Left ventricle myocardium superior (tissue), 1 donor: ENCODE results near the gene PGA5. TPM values are rescaled to one million over a fixed set of nuclear protein-coding genes. Genes with fewer than 3 reads are reported as not detected.
"Not testable (repeated sequence)": the region's sequence is repeated elsewhere in the genome, so short reads cannot be mapped to it uniquely, and the experiment has no call there.

ENCODE experiments used
- ATAC-seq: fragments of 200-7000 bp; cut with Tn5 transposase; one replicate; pipeline ENCODE4 v1.9.1; 2020; ENCODE audit warnings: mild to moderate bottlenecking, moderate library complexity
- DNase-seq: peaks from one replicate; pipeline ENCODE4 v3.0.0-alpha.2; 2020
- intact Hi-C: fragments of 100-400 bp; cut with micrococcal nuclease; formaldehyde crosslinking; loops from one replicate; pipeline ENCODE4 v1.11.0; 2022
- long read RNA-seq: library from polyadenylated mRNA; unstranded; transcript quantifications from one replicate; pipeline ENCODE4 v2.0.0, GENCODE V29; 2021
- total RNA-seq: library from RNA; stranded (reverse); fragmentation: NEBNext Ultra II Directional; extraction: Animal tissue kit (Norgen Biotek cat#: 25700); gene quantifications from one replicate; pipeline ENCODE4 v1.2.1, GENCODE V29; 2021
- donor health status: DM: no; HTN: yes; CAD: no; lungs with severe emphysema.

The PGA5 gene
- total RNA-seq: 0.40 TPM
- long read RNA-seq: 0 reads

DNA sequence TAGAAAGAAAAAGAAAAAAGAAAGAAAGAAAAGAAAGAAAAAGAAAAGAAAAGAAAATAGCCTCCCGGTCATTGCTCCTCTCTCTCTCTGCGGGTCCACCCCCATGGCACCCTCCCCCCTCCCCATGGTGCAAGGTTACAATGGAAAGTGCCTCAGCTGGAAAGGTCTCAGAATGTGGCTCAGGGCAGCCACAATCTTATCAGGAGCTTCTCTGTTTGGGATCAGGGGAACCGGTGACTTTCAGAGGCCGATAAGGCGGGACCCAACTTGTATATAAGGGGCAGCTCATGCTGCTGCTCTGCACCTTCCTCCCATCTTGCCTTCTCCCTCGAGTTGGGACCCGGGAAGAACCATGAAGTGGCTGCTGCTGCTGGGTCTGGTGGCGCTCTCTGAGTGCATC, at the start of gene PGA5:
Gene PGA5 (plus strand): TSS at position 301 of the 400 bp plus-strand sequence. CDS start 52 bp downstream, at position 353.
- DNase-seq, ATAC-seq, intact Hi-C loops: not testable (repeated sequence)

DNA sequence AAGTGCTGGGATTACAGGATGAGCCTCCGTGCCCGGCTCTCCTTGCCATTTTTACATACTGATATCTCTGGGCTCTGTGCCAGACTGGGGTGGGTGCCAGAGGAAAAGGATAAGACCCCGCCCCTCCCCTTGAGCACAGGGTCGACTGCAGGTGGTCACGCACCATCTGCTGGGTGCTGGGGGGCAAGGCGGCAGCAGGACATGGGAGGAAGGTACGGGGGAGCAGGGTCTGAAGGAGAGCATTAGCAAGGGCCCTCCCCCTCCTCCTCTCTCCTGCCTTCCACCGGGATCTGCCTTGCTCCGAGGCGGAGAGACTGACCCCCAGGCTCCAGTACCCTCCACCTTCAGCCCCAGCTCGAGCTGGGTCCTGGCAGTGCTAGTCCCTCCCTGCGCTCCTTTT, 47.4 kb upstream of the PGA5 start:
- ATAC-seq (no peak), DNase-seq (no peak)
- intact Hi-C loops: no loop called here

DNA sequence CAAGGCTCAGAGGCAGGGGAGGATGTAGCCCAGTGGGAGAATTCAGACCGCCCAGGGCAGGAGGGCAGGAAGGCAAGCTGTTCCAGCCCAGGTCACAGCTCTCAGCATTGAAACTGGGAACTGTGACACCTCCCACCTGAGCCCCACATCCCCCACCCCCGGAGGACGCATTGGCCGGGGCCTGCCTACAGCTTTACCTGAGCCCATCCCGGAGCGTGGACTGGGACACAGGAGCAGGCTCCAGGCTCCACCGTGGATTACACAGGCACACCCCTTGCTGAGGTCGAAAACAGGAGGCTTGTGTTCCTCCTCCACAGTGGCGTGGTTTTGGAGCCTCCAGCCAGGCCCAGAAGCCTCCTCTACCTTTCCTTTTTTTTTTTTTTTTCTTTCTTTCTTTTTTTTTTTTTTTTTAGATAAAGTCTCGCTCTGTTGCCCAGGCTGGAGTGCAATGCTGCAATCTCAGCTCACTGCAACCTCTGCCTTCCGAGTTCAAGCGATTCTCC, 46.8 kb upstream of the PGA5 start:
- intact Hi-C loops: no loop called here
- ATAC-seq: no peak
- no peak for DNase-seq

DNA sequence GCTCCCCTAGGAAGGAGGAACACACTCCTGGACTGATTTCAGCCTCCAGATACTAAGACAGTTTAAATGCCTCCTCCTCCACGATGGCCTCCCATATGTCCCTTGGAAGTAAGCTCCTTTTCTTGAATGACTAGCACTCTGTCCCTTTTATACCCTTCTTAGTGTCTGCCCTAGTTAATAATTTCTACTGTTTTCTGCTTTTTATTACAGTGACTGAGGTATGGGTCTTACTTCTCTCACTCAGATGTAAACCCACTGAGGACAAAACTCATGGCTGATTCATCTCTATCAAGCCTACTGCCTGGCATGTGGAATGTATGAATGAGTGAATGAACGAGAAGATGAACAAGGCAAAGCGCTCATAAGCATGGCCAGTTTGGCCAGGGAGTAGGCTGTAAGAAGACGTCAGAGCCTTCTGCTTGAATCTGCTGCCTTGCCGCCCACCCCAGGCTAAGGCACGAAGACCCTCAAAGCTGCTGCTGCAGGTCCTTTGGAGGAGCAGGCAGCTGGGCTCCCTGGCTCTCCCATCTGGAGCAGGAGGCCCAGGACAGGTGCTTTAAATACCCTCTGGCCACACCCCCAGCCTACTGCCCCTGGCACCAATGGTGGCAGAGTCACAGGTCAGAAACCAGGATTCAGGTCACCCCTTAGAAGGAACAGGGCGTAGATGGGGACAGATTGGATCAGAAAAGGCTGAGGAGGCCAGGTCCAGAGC, 45.8 kb upstream of the PGA5 start:
- DNase-seq: no peak
- intact Hi-C loops: no loop called here
- ATAC-seq: no peak

DNA sequence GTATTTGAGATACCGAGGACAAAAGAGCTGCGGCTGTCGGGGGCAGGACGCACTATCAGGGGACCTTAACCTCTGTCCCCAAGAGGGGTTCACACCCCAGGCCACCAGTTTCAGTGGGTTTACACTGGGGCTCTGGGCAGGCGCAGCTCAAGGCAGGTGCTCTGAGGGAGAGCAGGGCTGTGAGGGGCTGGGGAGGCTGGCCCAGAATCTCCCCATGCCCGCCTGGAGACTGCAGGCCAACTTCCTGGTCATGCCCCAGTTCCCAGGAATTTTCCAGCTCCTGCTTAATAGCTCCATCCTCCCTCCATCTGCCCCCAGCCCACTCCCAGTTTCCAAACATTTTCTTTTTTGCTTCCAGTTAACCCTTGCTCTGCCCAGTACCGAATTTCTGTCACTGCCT, 45.3 kb upstream of the PGA5 start:
- ATAC-seq: no peak
- DNase-seq: no peak

DNA sequence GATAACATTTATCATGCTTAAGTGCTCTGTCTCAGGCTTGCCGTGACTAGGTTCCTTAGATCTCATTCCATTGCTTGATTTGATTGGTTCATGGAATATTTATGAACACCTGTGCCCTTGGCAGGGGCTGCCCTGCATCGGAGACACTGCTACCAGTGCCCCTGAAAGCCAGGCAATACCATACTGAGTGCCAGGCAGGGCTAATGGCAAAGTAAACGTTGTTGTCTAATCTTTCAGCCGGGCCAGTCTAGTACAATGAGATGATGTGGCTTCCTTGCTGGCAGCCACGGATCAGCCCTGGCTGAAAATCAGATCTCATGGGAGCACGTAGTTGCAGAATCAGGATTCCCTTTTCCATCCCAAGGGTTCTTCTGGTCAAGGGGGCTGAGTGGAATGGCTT, 42.6 kb upstream of the PGA5 start:
- no peak for ATAC-seq
- DNase-seq: no peak
- intact Hi-C loops: no loop called here

More for the DNA sequence above, 45.3 kb upstream of the PGA5 start:
- intact Hi-C loops: no loop called here

DNA sequence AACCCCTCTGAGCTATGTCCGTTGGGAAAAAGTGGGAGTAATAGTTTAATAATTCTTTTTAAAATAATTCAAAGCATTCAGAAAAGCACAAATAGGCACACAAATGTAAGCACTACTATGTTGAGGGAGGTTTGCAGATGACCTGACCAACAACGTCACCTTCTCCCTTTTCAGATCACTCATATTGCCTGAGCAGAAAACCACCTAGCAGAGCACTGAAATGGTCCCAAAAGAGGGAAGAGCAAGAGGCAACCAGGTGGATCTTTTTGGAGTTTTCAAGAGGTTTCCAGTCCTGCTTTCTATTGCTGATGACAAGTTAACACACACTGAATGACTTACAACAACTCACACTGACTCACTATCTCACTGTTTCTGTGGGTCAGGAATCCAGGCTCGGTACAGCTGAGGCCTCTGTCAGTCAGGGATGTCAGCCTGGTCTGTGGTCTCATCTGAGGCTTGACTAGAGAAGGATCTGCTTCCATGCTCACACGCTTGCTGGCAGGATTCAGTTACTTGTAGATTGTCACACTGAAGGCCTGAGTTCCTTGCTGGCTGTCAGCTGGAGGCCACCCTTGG, 41.9 kb upstream of the PGA5 start:
- ATAC-seq: no peak
- intact Hi-C loops: no loop called here
- no peak for DNase-seq

DNA sequence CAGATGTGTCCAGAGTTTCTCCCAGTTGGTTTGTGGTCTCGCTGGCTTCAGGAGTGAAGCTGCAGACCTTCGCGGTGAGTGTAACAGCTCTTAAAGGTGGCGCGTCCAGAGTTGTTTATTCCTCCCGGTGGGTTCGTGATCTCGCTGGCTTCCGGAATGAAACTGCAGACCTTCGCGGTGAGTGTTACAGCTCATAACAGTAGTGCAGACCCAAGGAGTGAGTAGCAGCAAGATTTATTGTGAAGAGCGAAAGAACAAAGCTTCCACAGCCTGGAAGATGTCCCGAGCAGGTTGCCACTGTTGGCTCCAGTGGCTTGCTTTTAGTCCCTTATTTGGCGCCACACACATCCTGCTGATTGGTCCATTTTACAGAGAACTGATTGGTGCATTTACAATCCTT, 39.5 kb upstream of the PGA5 start:
- DNase-seq: no peak
- intact Hi-C loops: no loop called here
- no peak for ATAC-seq

DNA sequence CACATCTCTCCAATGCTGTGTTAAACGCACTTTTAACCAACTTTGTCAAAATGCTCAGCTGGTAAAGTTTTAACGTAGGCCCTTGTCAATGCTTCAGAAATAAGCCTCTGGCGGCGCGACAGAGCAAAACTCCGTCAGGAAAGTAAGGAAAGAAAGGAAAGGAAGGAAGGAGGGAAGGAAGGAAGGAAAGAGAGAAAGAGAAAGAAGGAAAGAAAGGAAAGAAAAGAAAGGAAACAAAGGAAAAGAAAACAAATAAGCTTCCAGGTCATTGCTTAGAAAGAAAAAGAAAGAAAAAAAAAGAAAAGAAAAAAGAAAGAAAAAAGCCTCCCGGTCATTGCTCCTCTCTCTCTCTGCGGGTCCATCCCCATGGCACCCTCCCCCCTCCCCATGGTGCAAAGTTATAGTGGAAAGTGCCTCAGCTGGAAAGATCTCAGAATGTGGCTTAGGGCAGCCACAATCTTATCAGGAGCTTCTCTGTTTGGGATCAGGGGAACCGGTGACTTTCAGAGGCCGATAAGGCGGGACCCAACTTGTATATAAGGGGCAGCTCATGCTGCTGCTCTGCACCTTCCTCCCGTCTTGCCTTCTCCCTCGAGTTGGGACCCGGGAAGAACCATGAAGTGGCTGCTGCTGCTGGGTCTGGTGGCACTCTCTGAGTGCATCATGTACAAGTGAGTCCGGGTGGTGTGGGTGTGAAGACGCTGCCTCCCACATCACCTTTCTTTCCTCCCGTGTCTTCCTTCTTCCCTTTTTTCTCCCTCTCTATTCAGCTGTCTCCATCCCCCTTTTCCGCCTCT, 37.8 kb upstream of the PGA5 start, which contains the start of gene PGA3:
Gene PGA3 (plus strand): TSS at position 566 of the 797 bp plus-strand sequence. CDS start 50 bp downstream, at position 616.
- ATAC-seq, intact Hi-C loops, DNase-seq: not testable (repeated sequence)

DNA sequence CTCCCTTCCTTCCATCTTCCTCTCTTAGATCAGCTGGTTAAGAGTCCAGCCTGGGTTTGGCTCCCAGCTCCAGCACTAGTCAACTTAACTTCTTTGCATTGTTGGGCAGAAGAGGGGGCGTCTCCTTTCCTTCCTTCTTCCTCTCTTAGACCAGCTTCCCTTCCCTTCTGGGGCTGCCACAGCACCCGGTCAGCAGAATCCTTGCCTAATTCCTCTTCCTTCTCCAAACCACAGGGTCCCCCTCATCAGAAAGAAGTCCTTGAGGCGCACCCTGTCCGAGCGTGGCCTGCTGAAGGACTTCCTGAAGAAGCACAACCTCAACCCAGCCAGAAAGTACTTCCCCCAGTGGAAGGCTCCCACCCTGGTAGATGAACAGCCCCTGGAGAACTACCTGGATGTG, 37.1 kb upstream of the PGA5 start:
- intact Hi-C loops: not testable (repeated sequence)
- peak; percentile 68 for ATAC-seq

DNA sequence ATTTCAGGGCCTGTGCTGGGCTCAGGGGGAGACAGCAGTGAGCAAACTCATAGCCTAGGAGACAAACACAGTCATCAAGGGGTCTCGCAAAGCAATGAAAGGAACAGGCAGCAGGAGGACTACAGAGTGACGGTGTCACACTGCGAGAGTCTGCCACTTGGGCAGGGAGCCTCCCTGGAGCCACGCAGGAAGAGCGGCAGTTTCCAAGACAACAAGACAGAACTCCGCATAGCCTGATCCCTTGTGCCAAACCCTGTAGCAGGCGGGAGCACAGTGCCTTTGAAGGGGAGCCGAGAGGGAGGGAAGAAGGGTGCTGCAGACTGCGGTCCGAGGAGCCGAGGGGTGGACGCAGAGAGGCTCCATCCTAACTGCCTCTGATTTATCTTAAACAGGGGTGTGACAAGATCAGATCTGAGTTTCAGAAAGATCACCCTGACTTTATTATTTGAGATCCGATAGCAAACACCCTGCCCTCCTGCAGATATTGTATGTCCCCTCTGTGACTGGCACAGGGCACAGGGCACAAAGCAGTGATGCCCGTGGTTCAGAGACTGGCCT, 36.4 kb upstream of the PGA5 start:
- DNase-seq, ATAC-seq, intact Hi-C loops: not testable (repeated sequence)

More for the DNA sequence above, 37.1 kb upstream of the PGA5 start:
- DNase-seq: not testable (repeated sequence)

DNA sequence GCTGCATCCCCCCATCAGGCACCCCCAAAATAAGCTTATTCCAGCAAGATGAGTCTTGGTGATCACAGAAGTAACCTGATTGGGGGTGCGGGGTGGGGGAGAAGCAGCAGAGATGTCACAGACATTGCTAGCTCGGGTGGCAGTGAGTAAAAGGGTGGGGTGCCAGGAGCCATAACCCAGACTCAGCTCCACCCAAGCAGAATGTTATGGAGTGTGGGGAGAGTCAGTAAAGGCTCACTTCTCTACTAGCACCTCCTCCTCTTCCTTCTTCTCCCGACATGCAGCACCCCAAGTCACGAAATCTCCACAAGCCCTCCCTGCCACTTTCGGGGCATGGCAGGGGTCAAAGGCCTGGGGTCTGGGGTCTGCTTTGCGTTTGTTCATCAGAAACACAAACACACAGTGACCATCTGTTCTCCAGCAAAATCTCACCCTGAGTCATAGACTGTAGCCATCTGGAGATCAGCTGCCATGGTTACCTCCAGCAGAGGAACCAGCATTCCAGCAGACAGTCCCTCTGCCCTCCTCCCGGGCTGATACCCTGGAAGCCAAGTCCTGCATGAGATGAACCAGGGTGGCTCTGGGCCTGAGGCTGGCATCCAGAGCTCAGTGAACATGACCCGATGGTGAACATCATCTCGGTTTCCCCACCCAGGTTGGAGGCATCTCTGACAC, 33.2 kb upstream of the PGA5 start:
- intact Hi-C loops, ATAC-seq, DNase-seq: not testable (repeated sequence)

DNA sequence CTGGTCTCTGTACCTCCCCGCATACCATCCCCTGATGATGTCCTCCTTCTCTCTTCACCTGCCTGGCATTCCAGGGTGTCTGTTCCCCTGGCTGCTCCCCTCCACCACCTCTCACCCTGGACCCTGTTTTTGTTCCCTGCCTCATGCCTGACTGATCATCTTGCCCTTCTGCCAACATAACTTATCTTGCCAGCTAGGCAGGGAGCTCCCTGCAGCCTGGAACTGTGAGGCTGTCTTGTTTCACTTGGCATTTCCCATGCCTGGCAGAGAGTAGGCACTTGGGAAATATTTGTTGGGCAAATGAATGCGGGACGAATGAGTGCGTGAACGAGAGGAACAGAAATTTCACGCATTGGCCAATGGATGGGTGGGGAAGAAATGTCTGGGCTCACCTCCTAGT, 30.3 kb upstream of the PGA5 start:
- DNase-seq, intact Hi-C loops: not testable (repeated sequence)
- peak; percentile 51 for ATAC-seq

DNA sequence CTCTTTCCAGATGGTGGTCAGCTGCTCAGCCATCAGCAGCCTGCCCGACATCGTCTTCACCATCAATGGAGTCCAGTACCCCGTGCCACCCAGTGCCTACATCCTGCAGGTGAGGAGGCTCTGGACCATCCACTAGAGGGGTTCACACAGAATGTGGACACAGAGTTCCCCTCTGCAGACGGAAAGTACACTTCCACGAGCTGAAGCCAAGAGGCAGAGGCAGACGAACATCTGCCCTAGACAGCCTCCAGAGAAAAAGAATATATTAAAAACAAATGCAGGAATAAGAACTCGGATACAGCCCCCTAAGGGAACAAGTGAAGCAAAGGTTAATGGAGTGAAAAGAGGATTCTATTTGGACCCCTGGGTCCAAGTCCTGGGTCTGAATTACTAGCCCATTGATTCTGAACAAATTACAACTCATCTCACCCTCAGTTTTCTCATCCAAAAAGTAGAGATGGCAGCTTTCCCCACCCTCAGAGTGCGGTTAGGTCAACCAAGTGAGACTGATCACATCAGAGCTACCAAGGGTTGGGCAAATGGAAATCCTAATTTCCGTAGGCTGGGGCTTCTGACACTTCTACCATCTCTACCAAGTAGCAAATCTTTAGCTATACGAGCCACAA, 29.5 kb upstream of the PGA5 start:
- intact Hi-C loops, DNase-seq: not testable (repeated sequence)
- ATAC-seq: peak; percentile 43

DNA sequence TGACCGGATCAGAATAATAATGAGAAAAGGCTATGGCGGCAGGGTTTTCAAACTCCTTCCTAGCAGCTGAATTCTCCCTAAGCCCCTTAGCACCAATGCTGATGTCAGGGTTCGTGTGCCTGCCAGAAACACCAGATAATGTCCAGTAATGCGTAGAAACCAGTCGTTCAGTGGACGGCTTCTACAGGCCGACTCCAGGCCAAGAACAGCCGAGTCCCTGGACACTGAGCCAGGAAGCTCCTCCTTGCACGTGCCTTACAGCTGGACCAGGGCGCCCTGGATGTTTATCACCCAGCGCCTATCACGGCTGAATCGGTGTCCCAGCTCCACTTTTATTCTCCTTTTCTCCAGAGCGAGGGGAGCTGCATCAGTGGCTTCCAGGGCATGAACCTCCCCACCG, 28.8 kb upstream of the PGA5 start:
- peak; percentile 81 for ATAC-seq
- intact Hi-C loops, DNase-seq: not testable (repeated sequence)

DNA sequence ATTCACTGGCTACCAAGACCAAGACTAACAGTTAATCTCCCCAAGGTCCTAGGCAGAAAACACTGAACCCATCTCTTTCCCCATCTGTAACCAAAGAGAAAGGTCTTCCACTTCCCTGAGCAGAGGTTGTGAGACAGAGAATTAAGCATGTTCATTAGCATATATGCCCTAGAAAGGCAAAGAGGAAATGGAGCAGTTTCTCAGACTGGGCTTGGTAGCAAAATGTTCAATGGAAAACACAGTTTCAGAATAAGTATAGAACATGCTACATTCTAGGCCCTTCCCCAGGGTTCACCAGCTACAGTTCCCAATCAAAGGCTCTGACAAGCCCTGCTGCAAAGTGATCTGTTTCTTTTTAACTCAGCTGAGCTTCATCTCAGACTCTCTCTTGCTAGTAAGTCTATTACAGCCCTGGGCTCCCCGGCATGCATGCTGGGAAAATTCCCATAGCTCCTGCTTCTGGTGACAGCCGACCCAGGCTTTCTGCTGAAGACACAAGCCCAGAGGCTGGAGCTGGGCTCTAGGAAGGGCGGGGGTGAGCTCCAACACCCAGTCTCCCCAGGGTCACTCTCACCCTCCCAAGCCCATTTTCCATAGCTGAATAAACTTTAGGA, 27.2 kb upstream of the PGA5 start:
- intact Hi-C loops, ATAC-seq, DNase-seq: not testable (repeated sequence)

DNA sequence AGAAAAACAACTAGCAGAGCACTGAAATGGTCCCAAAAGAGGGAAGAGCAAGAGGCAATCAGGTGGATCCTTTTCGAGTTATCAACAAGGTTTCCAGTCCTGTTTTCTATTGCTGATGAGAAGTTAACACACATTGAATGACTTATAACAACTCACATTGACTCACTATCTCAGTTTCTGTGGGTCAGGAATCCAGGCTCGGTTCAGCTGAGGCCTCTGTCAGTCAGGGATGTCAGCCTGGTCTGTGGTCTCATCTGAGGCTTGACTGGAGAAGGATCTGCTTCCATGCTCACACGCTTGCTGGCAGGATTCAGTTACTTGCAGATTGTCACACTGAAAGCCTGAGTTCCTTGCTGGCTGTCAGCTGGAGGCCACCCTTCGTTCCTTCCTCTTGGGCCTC, 22.7 kb upstream of the PGA5 start:
- ATAC-seq, DNase-seq, intact Hi-C loops: not testable (repeated sequence)

DNA sequence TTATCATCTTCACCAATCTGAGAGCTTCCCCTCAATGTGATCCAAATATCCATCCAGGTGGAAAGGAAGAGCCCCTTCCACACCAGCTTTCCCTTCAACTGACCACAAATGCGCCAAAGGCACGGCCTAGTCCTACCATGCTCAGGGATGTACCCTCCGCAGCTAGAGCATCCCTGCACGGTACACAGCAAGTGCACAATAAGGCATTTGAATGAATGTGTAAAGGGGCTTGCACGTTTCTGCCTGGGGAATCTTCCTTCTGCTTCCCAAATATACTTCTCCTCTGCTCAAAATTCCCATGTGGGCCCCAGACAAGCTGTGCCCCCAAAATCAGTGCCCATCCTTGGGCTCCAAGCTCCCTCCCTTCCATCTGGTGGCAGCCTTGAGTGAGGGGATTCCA, 22.0 kb upstream of the PGA5 start:
- intact Hi-C loops, ATAC-seq, DNase-seq: not testable (repeated sequence)
